Brain microvascular endothelial cell (primary cell): ENCODE results near the gene SIK2.

ENCODE experiments used
- DNase-seq: peaks from one replicate; pipeline ENCODE4 v3.0.0-alpha.2; 2020
- H3K27ac ChIP-seq: fragments of 250-450 bp; sonication (Bioruptor Pico); 2 replicates; pipeline ENCODE4 v1.5.1; 2020; ENCODE audit warnings: mild to moderate bottlenecking, moderate library complexity
- H3K27me3 ChIP-seq: fragments of 250-450 bp; sonication (Bioruptor Pico); replicated peaks from 2 replicates; pipeline ENCODE4 v1.5.1; 2020; ENCODE audit warnings: mild to moderate bottlenecking
- H3K36me3 ChIP-seq: fragments of 250-450 bp; sonication (Bioruptor Pico); replicated peaks from 2 replicates; pipeline ENCODE4 v1.5.1; 2020; ENCODE audit warnings: mild to moderate bottlenecking
- H3K4me3 ChIP-seq: 2 replicates; pipeline ENCODE4 v1.5.1; 2011; ENCODE audit warnings: low read depth, mild to moderate bottlenecking, control low read depth, low read length, moderate library complexity
- CTCF ChIP-seq: IDR thresholded peaks from 2 replicates; pipeline ENCODE4 v1.5.1; 2011; ENCODE audit warnings: low read depth, mild to moderate bottlenecking, moderate library complexity, low read length, control low read depth, inconsistent platforms; ENCODE audit errors: missing control alignments
- in situ Hi-C: cut with HindIII; loops from 2 replicates; pipeline ENCODE4 v1.10.0; 2017; ENCODE audit warnings: low sequenced_read_pairs, low pct_ligation_motif_present

Gene SIK2

GRCh38 chr11:111696556-111696955, 94.3 kb downstream of the SIK2 start:
- no peaks in the 10 kb centered on the region for H3K27me3 ChIP-seq
- no peak overlapping the region for H3K4me3 ChIP-seq
- in situ Hi-C loops, result no loop called here
- DNase-seq, result peak; percentile 20
- no peak for TF ChIP-seq CTCF
- H3K27ac ChIP-seq, result peak overlapping the region; percentile 77
- no peaks in the 10 kb centered on the region for H3K36me3 ChIP-seq

GRCh38 chr11:111697933-111698371, 95.7 kb downstream of the SIK2 start:
- Histone ChIP-seq H3K4me3 (no peak overlapping the region), H3K27ac (no peak overlapping the region), H3K36me3 (peaks cover 2% of the 10 kb centered on the region), H3K27me3 (no peaks in the 10 kb centered on the region)
- DNase-seq, result no peak
- TF ChIP-seq CTCF, result no peak
- in situ Hi-C loops, result no loop called here

GRCh38 chr11:111698852-111699559, 96.8 kb downstream of the SIK2 start:
- no peak for TF ChIP-seq CTCF
- H3K36me3 ChIP-seq, result peaks cover 6% of the 10 kb centered on the region
- no peak overlapping the region for H3K4me3 ChIP-seq
- in situ Hi-C loops, result no loop called here
- H3K27ac ChIP-seq, result peak overlapping the region; percentile 26
- no peaks in the 10 kb centered on the region for H3K27me3 ChIP-seq
- DNase-seq, result no peak

GRCh38 chr11:111699579-111700156, 97.4 kb downstream of the SIK2 start:
- H3K4me3 ChIP-seq, result no peak overlapping the region
- no peak for DNase-seq
- H3K36me3 ChIP-seq, result peaks cover 11% of the 10 kb centered on the region
- H3K27ac ChIP-seq, result no peak overlapping the region
- H3K27me3 ChIP-seq, result no peaks in the 10 kb centered on the region
- in situ Hi-C loops, result no loop called here
- TF ChIP-seq CTCF, result no peak

- in situ Hi-C loops, result no loop called here
- no peak overlapping the region for H3K4me3 ChIP-seq
- H3K27me3 ChIP-seq, result no peaks in the 10 kb centered on the region
- H3K27ac ChIP-seq, result no peak overlapping the region
- TF ChIP-seq CTCF, result no peak
- peaks cover 15% of the 10 kb centered on the region for H3K36me3 ChIP-seq
- no peak for DNase-seq
These were observed 97.9 kb downstream of the SIK2 start for GRCh38 chr11:111700162-111700561.

DNA sequence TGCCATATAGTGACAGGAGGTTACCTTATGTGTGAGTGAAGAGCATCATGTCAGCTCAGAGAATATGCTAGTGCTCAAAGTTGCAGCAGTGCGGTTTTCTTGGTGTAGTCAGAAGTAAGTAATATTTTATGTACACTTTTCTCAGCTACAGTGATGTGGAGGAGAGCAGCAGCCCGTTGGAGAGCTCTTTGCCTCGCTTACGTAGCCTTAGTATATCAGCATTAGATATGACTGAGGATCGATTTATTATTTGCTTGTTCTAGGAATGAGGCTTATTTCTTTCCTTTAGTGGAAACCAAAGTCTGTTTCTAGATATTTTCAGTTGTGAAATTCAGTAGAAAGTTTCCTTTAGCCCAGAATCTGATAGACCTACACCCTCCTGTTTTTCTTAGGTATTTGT, 100.4 kb downstream of the SIK2 start:
- H3K27ac ChIP-seq, result no peak overlapping the region
- no peaks in the 10 kb centered on the region for H3K27me3 ChIP-seq
- peaks cover 20% of the 10 kb centered on the region for H3K36me3 ChIP-seq
- no peak overlapping the region for H3K4me3 ChIP-seq
- DNase-seq, result no peak
- in situ Hi-C loops, result no loop called here
- no peak for TF ChIP-seq CTCF
